ENCODE results near the gene CRIM1.

DNA sequence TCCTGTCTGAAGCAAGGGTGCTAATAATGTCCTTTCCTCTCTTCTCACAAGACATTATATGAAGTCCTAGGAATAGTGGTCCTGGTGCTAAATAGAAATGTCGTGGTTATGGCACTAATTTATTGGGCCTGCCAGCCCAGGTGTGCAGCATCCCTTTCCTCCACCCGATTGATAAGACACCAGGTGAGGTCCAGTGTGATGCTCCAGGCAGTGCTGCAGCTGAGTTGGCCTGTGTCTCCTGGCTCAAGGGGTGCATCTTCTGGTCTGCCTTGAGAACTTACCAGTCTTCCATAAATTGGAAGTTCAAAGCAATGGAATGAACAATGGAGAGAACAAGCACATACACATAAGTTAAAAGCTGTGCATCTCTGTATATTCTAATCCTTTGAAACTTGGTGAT is 26.9 kb downstream of the CRIM1 start:
- TF ChIP-seq, protein P1, sequence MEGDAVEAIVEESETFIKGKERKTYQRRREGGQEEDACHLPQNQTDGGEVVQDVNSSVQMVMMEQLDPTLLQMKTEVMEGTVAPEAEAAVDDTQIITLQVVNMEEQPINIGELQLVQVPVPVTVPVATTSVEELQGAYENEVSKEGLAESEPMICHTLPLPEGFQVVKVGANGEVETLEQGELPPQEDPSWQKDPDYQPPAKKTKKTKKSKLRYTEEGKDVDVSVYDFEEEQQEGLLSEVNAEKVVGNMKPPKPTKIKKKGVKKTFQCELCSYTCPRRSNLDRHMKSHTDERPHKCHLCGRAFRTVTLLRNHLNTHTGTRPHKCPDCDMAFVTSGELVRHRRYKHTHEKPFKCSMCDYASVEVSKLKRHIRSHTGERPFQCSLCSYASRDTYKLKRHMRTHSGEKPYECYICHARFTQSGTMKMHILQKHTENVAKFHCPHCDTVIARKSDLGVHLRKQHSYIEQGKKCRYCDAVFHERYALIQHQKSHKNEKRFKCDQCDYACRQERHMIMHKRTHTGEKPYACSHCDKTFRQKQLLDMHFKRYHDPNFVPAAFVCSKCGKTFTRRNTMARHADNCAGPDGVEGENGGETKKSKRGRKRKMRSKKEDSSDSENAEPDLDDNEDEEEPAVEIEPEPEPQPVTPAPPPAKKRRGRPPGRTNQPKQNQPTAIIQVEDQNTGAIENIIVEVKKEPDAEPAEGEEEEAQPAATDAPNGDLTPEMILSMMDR (IDR thresholded peaks at IDR 0.05; ENCODE audit: borderline replicate concordance, extremely low read depth, low read length, poor library complexity, severe bottlenecking), result no peak
- TF ChIP-seq EZH2 (IDR thresholded peaks at IDR 0.05; ENCODE audit: borderline replicate concordance, low read depth, low read length, severe bottlenecking), result no peak

Measured in DND-41 (cell line).